GM12878 (cell line): ENCODE measurements around the gene PCED1B. TPM values are rescaled to one million over a fixed set of nuclear protein-coding genes. Genes with fewer than 3 reads are reported as not detected.

Experiments used
- ATAC-seq: fragments of 200-7000 bp; cut with Tn5 transposase; 3 replicates; pipeline ENCODE4 v1.9.1; 2020; ENCODE audit warnings: mild to moderate bottlenecking, moderate library complexity
- BruUV-seq: library from RNA; stranded (reverse); fragments of 400-500 nt; replicated peaks from 2 replicates; lab custom pipeline; 2021; lab: Mats Ljungman, UMichigan
- CTCF ChIA-PET: fragments of 300-600 bp; sonication (Branson Sonifier 250); formaldehyde crosslinking; extraction: SDS; loops from one replicate; lab custom pipeline; 2021; ENCODE audit warnings: inconsistent platforms; lab: Yijun Ruan, JAX
- POLR2A ChIA-PET: fragments of 350-600 bp; formaldehyde crosslinking; extraction: SDS; loops from one replicate; lab custom pipeline; 2021; ENCODE audit warnings: inconsistent platforms; lab: Charles Lee
- RAD21 ChIA-PET: fragments of 300-600 bp; sonication (Branson Sonifier 250); formaldehyde crosslinking; loops from one replicate; lab custom pipeline; 2023; ENCODE audit warnings: antibody characterized with exemption; ENCODE audit not compliant: unreplicated experiment; lab: Charles Lee
- SMC1A ChIA-PET: fragments of 300-600 bp; sonication (Branson Sonifier 250); formaldehyde crosslinking; loops from one replicate; lab custom pipeline; 2023; ENCODE audit not compliant: unreplicated experiment, uncharacterized antibody; lab: Charles Lee
- DNase-seq: peaks from one replicate; pipeline ENCODE4 v3.0.0-alpha.2; 2011; ENCODE audit warnings: low read depth, low spot score
- FAIRE-seq: peaks from 3 replicates; lab custom pipeline; 2011; peaks lifted over from hg19 to GRCh38; lab: Jason Lieb, UNC
- H2AFZ ChIP-seq: 2 replicates; pipeline ENCODE4 v1.6.0; 2011; ENCODE audit warnings: low read depth, low read length, control low read depth; ENCODE audit not compliant: control insufficient read depth
- H3K27ac ChIP-seq: 2 replicates; pipeline ENCODE4 v1.5.1; 2011; ENCODE audit warnings: control low read depth; ENCODE audit not compliant: control insufficient read depth, insufficient read depth
- H3K27me3 ChIP-seq, 2 experiments: replicated peaks in 1 of 2; 2 replicates each; pipeline versions ENCODE4 v1.6.0 to v1.6.1; 2011; ENCODE audit warnings: low read length in 1 of 2; ENCODE audit not compliant: control insufficient read depth in 2 of 2, insufficient read depth in 2 of 2
- H3K36me3 ChIP-seq, 2 experiments: 2 replicates each; pipeline ENCODE4 v1.5.1; 2011; ENCODE audit warnings: low read length in 1 of 2; ENCODE audit not compliant: control insufficient read depth in 2 of 2, insufficient read depth in 2 of 2
- H3K4me1 ChIP-seq: 2 replicates; pipeline ENCODE4 v1.6.1; 2011; ENCODE audit warnings: mild to moderate bottlenecking, low read length, moderate library complexity, mixed read lengths; ENCODE audit not compliant: control insufficient read depth, insufficient read depth
- H3K4me2 ChIP-seq: 2 replicates; pipeline ENCODE4 v1.6.0; 2011; ENCODE audit warnings: control low read depth; ENCODE audit not compliant: control insufficient read depth, insufficient read depth
- H3K4me3 ChIP-seq: fragments of 200-600 bp; sonication (generic); 2 replicates; pipeline ENCODE4 v1.5.1; 2016
- H3K79me2 ChIP-seq: 2 replicates; pipeline ENCODE4 v1.6.0; 2011; ENCODE audit warnings: low read length; ENCODE audit not compliant: control insufficient read depth, insufficient read depth
- H3K9ac ChIP-seq: 2 replicates; pipeline ENCODE4 v1.8.0; 2011; ENCODE audit warnings: low read length, control low read depth, mixed read lengths; ENCODE audit not compliant: control insufficient read depth, insufficient read depth
- H3K9me3 ChIP-seq: replicated peaks from 3 replicates; pipeline ENCODE4 v1.5.1; 2011; ENCODE audit warnings: mild to moderate bottlenecking, low read length; ENCODE audit not compliant: control insufficient read depth, insufficient read depth
- H4K20me1 ChIP-seq: 2 replicates; pipeline ENCODE4 v1.6.0; 2011; ENCODE audit not compliant: control insufficient read depth, insufficient read depth
- BCL11A ChIP-seq: IDR thresholded peaks from 2 replicates; pipeline ENCODE4 v1.6.1; 2011; ENCODE audit warnings: low read depth, low read length
- CEBPB ChIP-seq, 2 experiments: fragments of 150-350 bp in 1 of 2; IDR thresholded peaks; 2 replicates each; pipeline ENCODE4 v1.6.1; 2012 to 2014; ENCODE audit warnings: low read depth in 2 of 2, low read length in 2 of 2, borderline replicate concordance in 1 of 2, inconsistent platforms in 1 of 2
- CHD1 ChIP-seq: IDR thresholded peaks from 2 replicates; pipeline ENCODE4 v1.6.1; 2012; ENCODE audit warnings: low read depth, low read length, improper control_type of control experiment
- FOS ChIP-seq: IDR thresholded peaks from 3 replicates; pipeline ENCODE4 v1.6.1; 2011; ENCODE audit warnings: borderline replicate concordance; ENCODE audit not compliant: insufficient read length; ENCODE audit errors: extremely low read depth
- GABPA ChIP-seq: IDR thresholded peaks from 2 replicates; pipeline ENCODE4 v1.6.1; 2014; ENCODE audit warnings: antibody characterized with exemption, low read depth, mild to moderate bottlenecking, inconsistent platforms
- HDAC6 ChIP-seq: fragments of 200-600 bp; sonication (generic); IDR thresholded peaks from one replicate; pipeline ENCODE4 v1.8.0; 2017; ENCODE audit warnings: antibody characterized with exemption; ENCODE audit not compliant: unreplicated experiment
- JUND ChIP-seq: IDR thresholded peaks from 2 replicates; pipeline ENCODE4 v1.6.1; 2012; ENCODE audit warnings: low read depth, mild to moderate bottlenecking, low read length, improper control_type of control experiment, moderate library complexity
- KAT2A ChIP-seq: conservative IDR thresholded peaks from 2 replicates; pipeline ENCODE4 v1.6.1; 2011; ENCODE audit warnings: low read depth, low read length; ENCODE audit not compliant: control insufficient read depth
- MTA3 ChIP-seq: IDR thresholded peaks from 2 replicates; pipeline ENCODE4 v1.6.1; 2012; ENCODE audit warnings: low read length, inconsistent platforms, borderline replicate concordance
- NRF1 ChIP-seq: conservative IDR thresholded peaks from 2 replicates; pipeline ENCODE4 v1.6.1; 2011; ENCODE audit warnings: mild to moderate bottlenecking, low read depth, low read length, improper control_type of control experiment
- SMARCA5 ChIP-seq: fragments of 450-650 bp; IDR thresholded peaks from 2 replicates; pipeline ENCODE4 v1.6.1; 2017; ENCODE audit warnings: mild to moderate bottlenecking
- SREBF2 ChIP-seq: IDR thresholded peaks from 2 replicates; pipeline ENCODE4 v1.6.1; 2012; ENCODE audit warnings: mild to moderate bottlenecking, low read length
- SUPT20H ChIP-seq: IDR thresholded peaks from 2 replicates; pipeline ENCODE4 v1.6.1; 2011; ENCODE audit warnings: low read depth, mild to moderate bottlenecking, low read length, moderate library complexity, borderline replicate concordance; ENCODE audit not compliant: control insufficient read depth
- WRNIP1 ChIP-seq: IDR thresholded peaks from 2 replicates; pipeline ENCODE4 v1.6.1; 2011; ENCODE audit warnings: low read depth, low read length, improper control_type of control experiment, borderline replicate concordance
- ZBED1 ChIP-seq: IDR thresholded peaks from 2 replicates; pipeline ENCODE4 v1.6.1; 2016; ENCODE audit warnings: borderline replicate concordance
- ZNF24 ChIP-seq: fragments of 450-650 bp; IDR thresholded peaks from 2 replicates; pipeline ENCODE4 v1.6.1; 2017; ENCODE audit warnings: antibody characterized with exemption, mild to moderate bottlenecking
- WGBS: methylation state at CpG from one replicate; pipeline ENCODE4 v1.1.6; 2016; ENCODE audit warnings: low lambda C conversion rate; ENCODE audit not compliant: insufficient replicate concordance, insufficient coverage; ENCODE audit errors: missing lambda C conversion rate; 5-methylcytosine and 5-hydroxymethylcytosine counted together
- in situ Hi-C: fragments of 300-500 bp; cut with MboI; formaldehyde crosslinking; loops from 9 replicates; pipeline ENCODE4 v1.14.3; 2018; ENCODE audit warnings: mixed read lengths
- intact Hi-C: fragments of 100-400 bp; cut with micrococcal nuclease; formaldehyde crosslinking; loops from one replicate; pipeline ENCODE4 v1.14.2; 2022; ENCODE audit not compliant: unreplicated experiment
- polyA plus RNA-seq, 11 experiments: library from polyadenylated mRNA; depleted of rRNA in 4 of 11; unstranded in 6 of 11; stranded (reverse) in 5 of 11; fragments of >200 nt; fragmentation: Nextera tagmentation in 4 of 11; fragmentation: Illumina TruSeq in 1 of 11; extraction: Ambion mirVana in 4 of 11; extraction: Trizol in 1 of 11; gene quantifications; 1 replicate in 1 of 11; 2 replicates in 10 of 11; pipeline versions ENCODE4 v1.2.1 to v1.2.3, GENCODE V29; 2011 to 2016; ENCODE audit warnings: inconsistent platforms in 2 of 11, missing spikeins in 2 of 11, low read depth in 1 of 11
- total RNA-seq, 4 experiments: library from RNA; depleted of rRNA in 3 of 4; stranded (reverse); fragments of >200 nt in 3 of 4; fragmentation: Illumina TruSeq in 1 of 4; extraction: Trizol in 1 of 4; gene quantifications; 2 replicates each; pipeline versions ENCODE4 v1.2.1 to v1.2.3, GENCODE V29; 2013 to 2021
- TF ChIP-seq, protein P1 (sequence below): fragments of 150-350 bp; IDR thresholded peaks from 2 replicates; pipeline ENCODE4 v1.6.1; 2016; ENCODE audit warnings: low read depth, low read length
- TF ChIP-seq, protein P2 (sequence below): fragments of 450-650 bp; IDR thresholded peaks from 2 replicates; pipeline ENCODE4 v1.6.1; 2016; ENCODE audit warnings: mild to moderate bottlenecking
- TF ChIP-seq, protein P3 (sequence below): IDR thresholded peaks from 2 replicates; pipeline ENCODE4 v1.6.1; 2011; ENCODE audit warnings: borderline replicate concordance, low read depth, mild to moderate bottlenecking, moderate library complexity, low read length; ENCODE audit not compliant: insufficient read depth, poor library complexity, severe bottlenecking

Gene PCED1B
- total and polyA plus RNA-seq, 10 of the 15 experiments (the other 5 are each of a cell fraction or from before 2014, with no cell fraction given): 0.80 to 8.8 (median 3.0) TPM

DNA sequence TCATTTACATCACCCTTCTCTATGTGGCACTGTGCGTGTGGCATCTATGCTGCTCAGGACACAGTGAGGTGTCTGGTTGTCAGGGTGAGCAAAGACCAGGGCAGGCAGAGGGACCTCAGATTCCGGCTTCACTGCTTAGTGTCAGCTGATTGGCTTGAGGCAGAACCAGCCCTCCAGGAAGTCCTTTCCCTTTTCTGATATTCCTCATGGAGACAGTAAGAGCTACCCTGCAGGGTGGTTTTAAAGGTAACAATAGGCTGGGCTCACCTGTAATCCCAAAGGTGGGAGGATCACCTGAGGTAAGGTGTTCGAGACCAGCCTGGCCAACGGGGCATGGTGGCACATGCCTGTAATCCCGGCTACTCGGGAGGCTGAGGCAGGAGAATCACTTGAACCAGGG is 129.6 kb downstream of the PCED1B start:
- H3K4me3 ChIP-seq: no peak overlapping the region

More for the DNA sequence above, 129.6 kb downstream of the PCED1B start:
- Histone ChIP-seq H3K27me3 (no peaks in the 10 kb centered on the region), H3K36me3 (no peaks in the 10 kb centered on the region), H3K4me2 (no peak overlapping the region), H3K27ac (no peak overlapping the region), H4K20me1 (no peaks in the 10 kb centered on the region), H2AFZ (no peak overlapping the region), H3K79me2 (no peaks in the 10 kb centered on the region), H3K9me3 (no peaks in the 10 kb centered on the region; the same call in 2 of the 3 replicates), H3K9ac (no peak overlapping the region), H3K4me1 (peaks cover 21% of the 10 kb centered on the region)
- 86% methylated on average over 6 of the region's 6 CpGs for WGBS
- ChIA-PET POLR2A (no interaction called here), RAD21 (no interaction called here), SMC1A (interaction anchor here (1.2 to 3.1 kb wide), 2 partner anchors 18 to 65 kb away, joined by 3 to 27 read pairs; no protein-coding TSS in a partner anchor), CTCF (interaction anchor here (2.8 kb wide), 1 partner anchor 14 kb away, joined by 15 read pairs; no protein-coding TSS in a partner anchor)
- in situ Hi-C loops: no loop called here
- FAIRE-seq: no peak
- intact Hi-C loops: no loop called here
- TF ChIP-seq ZBED1: no peak
- TF ChIP-seq BCL11A: no peak
- no peak for TF ChIP-seq SMARCA5
- no peak for TF ChIP-seq ZNF24
- no peak for TF ChIP-seq SUPT20H
- TF ChIP-seq JUND: no peak
- no peak for TF ChIP-seq GABPA
- TF ChIP-seq, protein P1, sequence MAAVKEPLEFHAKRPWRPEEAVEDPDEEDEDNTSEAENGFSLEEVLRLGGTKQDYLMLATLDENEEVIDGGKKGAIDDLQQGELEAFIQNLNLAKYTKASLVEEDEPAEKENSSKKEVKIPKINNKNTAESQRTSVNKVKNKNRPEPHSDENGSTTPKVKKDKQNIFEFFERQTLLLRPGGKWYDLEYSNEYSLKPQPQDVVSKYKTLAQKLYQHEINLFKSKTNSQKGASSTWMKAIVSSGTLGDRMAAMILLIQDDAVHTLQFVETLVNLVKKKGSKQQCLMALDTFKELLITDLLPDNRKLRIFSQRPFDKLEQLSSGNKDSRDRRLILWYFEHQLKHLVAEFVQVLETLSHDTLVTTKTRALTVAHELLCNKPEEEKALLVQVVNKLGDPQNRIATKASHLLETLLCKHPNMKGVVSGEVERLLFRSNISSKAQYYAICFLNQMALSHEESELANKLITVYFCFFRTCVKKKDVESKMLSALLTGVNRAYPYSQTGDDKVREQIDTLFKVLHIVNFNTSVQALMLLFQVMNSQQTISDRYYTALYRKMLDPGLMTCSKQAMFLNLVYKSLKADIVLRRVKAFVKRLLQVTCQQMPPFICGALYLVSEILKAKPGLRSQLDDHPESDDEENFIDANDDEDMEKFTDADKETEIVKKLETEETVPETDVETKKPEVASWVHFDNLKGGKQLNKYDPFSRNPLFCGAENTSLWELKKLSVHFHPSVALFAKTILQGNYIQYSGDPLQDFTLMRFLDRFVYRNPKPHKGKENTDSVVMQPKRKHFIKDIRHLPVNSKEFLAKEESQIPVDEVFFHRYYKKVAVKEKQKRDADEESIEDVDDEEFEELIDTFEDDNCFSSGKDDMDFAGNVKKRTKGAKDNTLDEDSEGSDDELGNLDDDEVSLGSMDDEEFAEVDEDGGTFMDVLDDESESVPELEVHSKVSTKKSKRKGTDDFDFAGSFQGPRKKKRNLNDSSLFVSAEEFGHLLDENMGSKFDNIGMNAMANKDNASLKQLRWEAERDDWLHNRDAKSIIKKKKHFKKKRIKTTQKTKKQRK: no peak
- no peak for TF ChIP-seq FOS
- TF ChIP-seq NRF1: no peak
- TF ChIP-seq KAT2A: no peak
- no peak for TF ChIP-seq SREBF2
- TF ChIP-seq, protein P2, sequence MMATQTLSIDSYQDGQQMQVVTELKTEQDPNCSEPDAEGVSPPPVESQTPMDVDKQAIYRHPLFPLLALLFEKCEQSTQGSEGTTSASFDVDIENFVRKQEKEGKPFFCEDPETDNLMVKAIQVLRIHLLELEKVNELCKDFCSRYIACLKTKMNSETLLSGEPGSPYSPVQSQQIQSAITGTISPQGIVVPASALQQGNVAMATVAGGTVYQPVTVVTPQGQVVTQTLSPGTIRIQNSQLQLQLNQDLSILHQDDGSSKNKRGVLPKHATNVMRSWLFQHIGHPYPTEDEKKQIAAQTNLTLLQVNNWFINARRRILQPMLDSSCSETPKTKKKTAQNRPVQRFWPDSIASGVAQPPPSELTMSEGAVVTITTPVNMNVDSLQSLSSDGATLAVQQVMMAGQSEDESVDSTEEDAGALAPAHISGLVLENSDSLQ: no peak
- TF ChIP-seq CHD1: no peak
- TF ChIP-seq WRNIP1: no peak
- TF ChIP-seq MTA3: no peak
- no peak for TF ChIP-seq CEBPB (IDR thresholded peaks at IDR 0.05; ENCODE audit: borderline replicate concordance in 1 of 2, low read depth in 2 of 2, low read length in 2 of 2)
- TF ChIP-seq, protein P3, sequence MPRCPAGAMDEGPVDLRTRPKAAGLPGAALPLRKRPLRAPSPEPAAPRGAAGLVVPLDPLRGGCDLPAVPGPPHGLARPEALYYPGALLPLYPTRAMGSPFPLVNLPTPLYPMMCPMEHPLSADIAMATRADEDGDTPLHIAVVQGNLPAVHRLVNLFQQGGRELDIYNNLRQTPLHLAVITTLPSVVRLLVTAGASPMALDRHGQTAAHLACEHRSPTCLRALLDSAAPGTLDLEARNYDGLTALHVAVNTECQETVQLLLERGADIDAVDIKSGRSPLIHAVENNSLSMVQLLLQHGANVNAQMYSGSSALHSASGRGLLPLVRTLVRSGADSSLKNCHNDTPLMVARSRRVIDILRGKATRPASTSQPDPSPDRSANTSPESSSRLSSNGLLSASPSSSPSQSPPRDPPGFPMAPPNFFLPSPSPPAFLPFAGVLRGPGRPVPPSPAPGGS: no peak
- TF ChIP-seq HDAC6: no peak
- no peak for ATAC-seq
- DNase-seq: no peak
- no TSS peak for BruUV-seq
